ENCODE results near the gene PDE1C.

DNA sequence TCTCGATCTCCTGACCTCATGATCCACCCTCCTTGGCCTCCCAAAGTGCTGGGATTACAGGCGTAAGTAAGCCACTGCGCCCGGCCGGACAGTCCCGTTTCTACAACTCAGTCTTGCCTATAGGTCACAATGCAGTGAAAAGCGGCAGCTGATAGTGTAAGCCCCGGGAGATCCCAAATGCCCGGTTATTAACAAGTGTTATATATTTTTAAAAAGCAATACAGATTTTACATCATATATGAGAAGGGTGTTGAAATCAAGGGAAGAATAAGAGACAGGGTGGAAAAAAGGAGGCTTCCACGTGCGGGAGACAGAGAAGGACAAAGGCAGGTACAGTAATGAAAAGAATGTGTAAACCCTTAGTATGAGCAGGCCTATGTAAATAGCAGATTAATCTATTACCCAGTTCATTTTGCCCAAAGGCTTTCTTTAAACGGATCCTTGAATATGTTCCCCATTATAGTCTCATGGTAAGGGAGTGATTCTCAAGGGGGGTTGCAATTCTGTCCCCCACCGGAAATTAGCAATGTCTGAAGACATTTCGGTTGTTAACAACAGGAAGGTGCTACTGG is 170.8 kb downstream of the PDE1C start:
- TF ChIP-seq SUZ12 (IDR thresholded peaks at IDR 0.05) (no peak), LEF1 (IDR thresholded peaks at IDR 0.05; ENCODE audit: borderline replicate concordance) (no peak), BHLHE40 (IDR thresholded peaks at IDR 0.05; ENCODE audit: borderline replicate concordance) (no peak), L3MBTL2 (conservative IDR thresholded peaks at IDR 0.05) (no peak), FOXK2 (IDR thresholded peaks at IDR 0.05) (no peak), ARNT (IDR thresholded peaks at IDR 0.05) (no peak), TARDBP (IDR thresholded peaks at IDR 0.05) (no peak), ELF4 (IDR thresholded peaks at IDR 0.05) (no peak), ZNF384 (IDR thresholded peaks at IDR 0.05) (no peak)
- TF ChIP-seq, protein P1, sequence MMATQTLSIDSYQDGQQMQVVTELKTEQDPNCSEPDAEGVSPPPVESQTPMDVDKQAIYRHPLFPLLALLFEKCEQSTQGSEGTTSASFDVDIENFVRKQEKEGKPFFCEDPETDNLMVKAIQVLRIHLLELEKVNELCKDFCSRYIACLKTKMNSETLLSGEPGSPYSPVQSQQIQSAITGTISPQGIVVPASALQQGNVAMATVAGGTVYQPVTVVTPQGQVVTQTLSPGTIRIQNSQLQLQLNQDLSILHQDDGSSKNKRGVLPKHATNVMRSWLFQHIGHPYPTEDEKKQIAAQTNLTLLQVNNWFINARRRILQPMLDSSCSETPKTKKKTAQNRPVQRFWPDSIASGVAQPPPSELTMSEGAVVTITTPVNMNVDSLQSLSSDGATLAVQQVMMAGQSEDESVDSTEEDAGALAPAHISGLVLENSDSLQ (IDR thresholded peaks at IDR 0.05), result no peak
